ENCODE measurements around the gene ANHX.

Gene ANHX

GRCh38 chr12:133222211-133222610 is 13.5 kb downstream of the ANHX start:
- DNase-seq (ENCODE audit: low read depth): no peak
- no peak overlapping the region for H3K4me3 ChIP-seq (replicated peaks; ENCODE audit: low read depth, low read length)
- no peak for TF ChIP-seq CTCF (IDR thresholded peaks at IDR 0.05; ENCODE audit: low read length, missing control alignments)

- DNase-seq (ENCODE audit: low read depth): no peak
- TF ChIP-seq CTCF (IDR thresholded peaks at IDR 0.05; ENCODE audit: low read length, missing control alignments): no peak
- no peak overlapping the region for H3K4me3 ChIP-seq (replicated peaks; ENCODE audit: low read depth, low read length)
Measured at GRCh38 chr12:133221241-133221640, 14.4 kb downstream of the ANHX start.

- DNase-seq (ENCODE audit: low read depth): no peak
- no peak overlapping the region for H3K4me3 ChIP-seq (replicated peaks; ENCODE audit: low read depth, low read length)
- no peak for TF ChIP-seq CTCF (IDR thresholded peaks at IDR 0.05; ENCODE audit: low read length, missing control alignments)
Measured at GRCh38 chr12:133220521-133220920, 15.2 kb downstream of the ANHX start.

GRCh38 chr12:133217219-133217618 is 18.5 kb downstream of the ANHX start:
- DNase-seq (ENCODE audit: low read depth): no peak
- no peak overlapping the region for H3K4me3 ChIP-seq (replicated peaks; ENCODE audit: low read depth, low read length)
- TF ChIP-seq CTCF (IDR thresholded peaks at IDR 0.05; ENCODE audit: low read length, missing control alignments): no peak

- no peak overlapping the region for H3K4me3 ChIP-seq (replicated peaks; ENCODE audit: low read depth, low read length)
- no peak for TF ChIP-seq CTCF (IDR thresholded peaks at IDR 0.05; ENCODE audit: low read length, missing control alignments)
- DNase-seq (ENCODE audit: low read depth): no peak
Measured at GRCh38 chr12:133215724-133216123, 20.0 kb downstream of the ANHX start.

GRCh38 chr12:133206390-133206789 is 29.3 kb downstream of the ANHX start:
- no peak for DNase-seq (ENCODE audit: low read depth)
- no peak for TF ChIP-seq CTCF (IDR thresholded peaks at IDR 0.05; ENCODE audit: low read length, missing control alignments)
- no peak overlapping the region for H3K4me3 ChIP-seq (replicated peaks; ENCODE audit: low read depth, low read length)

- H3K4me3 ChIP-seq (replicated peaks; ENCODE audit: low read depth, low read length): no peak overlapping the region
- no peak for DNase-seq (ENCODE audit: low read depth)
- TF ChIP-seq CTCF (IDR thresholded peaks at IDR 0.05; ENCODE audit: low read length, missing control alignments): no peak
Measured at GRCh38 chr12:133204264-133204603, 31.4 kb downstream of the ANHX start.

Measured in fibroblast of pulmonary artery (primary cell).